ENCODE data around the gene MECP2.

The MECP2 gene

GRCh38 chrX:154115071-154115470 is 17.6 kb upstream of the MECP2 start:
- no peak for DNase-seq

GRCh38 chrX:154114652-154115051 is 17.1 kb upstream of the MECP2 start:
- no peak for DNase-seq

- no peak for DNase-seq
Measured at GRCh38 chrX:154113729-154114128, 16.2 kb upstream of the MECP2 start.

- DNase-seq: no peak
Measured at GRCh38 chrX:154098551-154098950, 1.0 kb upstream of the MECP2 start.

GRCh38 chrX:154097003-154097588 is 421 bp downstream of the MECP2 start:
- DNase-seq: peak; percentile 19

GRCh38 chrX:154096140-154097002 is 1.1 kb downstream of the MECP2 start:
- no peak for DNase-seq

- DNase-seq: no peak
Measured at GRCh38 chrX:154094833-154095232, 2.7 kb downstream of the MECP2 start.

- no peak for DNase-seq
Measured at GRCh38 chrX:154093965-154094364, 3.6 kb downstream of the MECP2 start.

GRCh38 chrX:154092371-154092770 is 5.1 kb downstream of the MECP2 start:
- no peak for DNase-seq

GRCh38 chrX:154091678-154092077 is 5.8 kb downstream of the MECP2 start:
- no peak for DNase-seq

GRCh38 chrX:154090731-154091130 is 6.8 kb downstream of the MECP2 start:
- no peak for DNase-seq

- no peak for DNase-seq
Measured at GRCh38 chrX:154084449-154085300, 12.8 kb downstream of the MECP2 start.

- DNase-seq: no peak
Measured at GRCh38 chrX:154083126-154083517, 14.4 kb downstream of the MECP2 start.

GRCh38 chrX:154082396-154083125 is 15.0 kb downstream of the MECP2 start:
- DNase-seq: no peak

- no peak for DNase-seq
Measured at GRCh38 chrX:154077101-154077500, 20.4 kb downstream of the MECP2 start.

- no peak for DNase-seq
Measured at GRCh38 chrX:154074199-154074598, 23.3 kb downstream of the MECP2 start.

- DNase-seq: no peak
Measured at GRCh38 chrX:154072192-154072591, 25.3 kb downstream of the MECP2 start.

- DNase-seq: no peak
Measured at GRCh38 chrX:154068560-154068959, 29.0 kb downstream of the MECP2 start.

- DNase-seq: no peak
Measured at GRCh38 chrX:154064637-154065435, 32.7 kb downstream of the MECP2 start.

- no peak for DNase-seq
Measured at GRCh38 chrX:154063234-154063633, 34.3 kb downstream of the MECP2 start.

GRCh38 chrX:154061801-154062200 is 35.7 kb downstream of the MECP2 start:
- DNase-seq: no peak

- DNase-seq: no peak
Measured at GRCh38 chrX:154059729-154060245, 37.7 kb downstream of the MECP2 start.

Data from NCI-H526 treated with DMSO at 0.1 percent for 48 hours (cell line).